ENCODE measurements around the gene PIGZ.

PIGZ gene

DNA sequence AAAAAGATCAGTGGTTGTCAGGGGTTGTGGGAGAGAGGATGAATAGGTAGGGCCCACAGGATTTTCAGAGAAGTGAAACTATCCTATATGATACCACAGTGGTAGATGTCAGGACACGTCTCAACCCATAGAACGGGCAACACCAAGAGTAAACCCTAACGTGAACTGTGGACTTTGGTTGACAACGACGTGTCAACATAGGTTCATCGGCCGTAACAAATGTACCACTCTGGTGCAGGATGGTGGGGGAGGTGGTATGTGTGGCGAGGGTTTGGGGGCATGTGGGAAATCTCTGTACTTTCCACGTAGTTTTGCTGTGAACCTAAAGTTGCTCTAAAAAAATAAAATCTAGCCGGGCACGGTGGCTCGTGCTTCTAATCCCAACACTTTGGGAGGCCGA is 13.0 kb upstream of the PIGZ start:
- DNase-seq (ENCODE audit: low spot score): no peak

- DNase-seq (ENCODE audit: low spot score): no peak
Measured at GRCh38 chr3:196979545-196979944, 10.9 kb upstream of the PIGZ start.

GRCh38 chr3:196976941-196977340 is 8.3 kb upstream of the PIGZ start:
- no peak for DNase-seq (ENCODE audit: low spot score)

- no peak for DNase-seq (ENCODE audit: low spot score)
Measured at GRCh38 chr3:196975349-196975748, 6.7 kb upstream of the PIGZ start.

GRCh38 chr3:196974661-196975060 is 6.0 kb upstream of the PIGZ start:
- no peak for DNase-seq (ENCODE audit: low spot score)

DNA sequence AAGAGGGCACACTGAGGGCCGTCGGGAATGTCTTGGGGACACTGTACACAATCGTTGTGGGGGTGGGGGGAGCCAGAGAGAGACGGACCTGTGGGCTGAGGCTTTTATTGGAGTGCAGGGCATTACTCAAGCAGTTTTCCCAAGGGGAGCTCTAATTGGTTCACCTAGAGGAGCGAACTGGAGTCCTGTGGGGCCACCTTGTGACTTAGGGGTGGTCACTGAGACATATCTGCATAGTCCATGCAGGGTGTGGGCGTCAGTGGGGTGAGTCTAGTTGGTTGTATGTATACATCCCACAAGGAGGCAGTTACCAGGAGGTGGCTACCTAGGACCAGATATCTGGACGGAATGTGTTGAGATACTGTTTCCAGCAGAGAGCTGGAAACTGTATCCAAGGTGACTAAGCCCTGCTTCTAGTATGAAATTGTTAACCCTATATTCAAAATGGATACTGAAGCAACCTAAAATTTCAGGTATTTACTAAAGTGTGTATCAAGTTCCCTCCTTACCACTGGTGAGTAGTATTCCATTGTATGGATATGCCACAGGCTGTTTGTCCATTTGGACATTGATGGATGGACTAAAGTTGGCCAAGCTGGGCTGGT is 2.6 kb upstream of the PIGZ start:
- DNase-seq (ENCODE audit: low spot score): no peak

DNA sequence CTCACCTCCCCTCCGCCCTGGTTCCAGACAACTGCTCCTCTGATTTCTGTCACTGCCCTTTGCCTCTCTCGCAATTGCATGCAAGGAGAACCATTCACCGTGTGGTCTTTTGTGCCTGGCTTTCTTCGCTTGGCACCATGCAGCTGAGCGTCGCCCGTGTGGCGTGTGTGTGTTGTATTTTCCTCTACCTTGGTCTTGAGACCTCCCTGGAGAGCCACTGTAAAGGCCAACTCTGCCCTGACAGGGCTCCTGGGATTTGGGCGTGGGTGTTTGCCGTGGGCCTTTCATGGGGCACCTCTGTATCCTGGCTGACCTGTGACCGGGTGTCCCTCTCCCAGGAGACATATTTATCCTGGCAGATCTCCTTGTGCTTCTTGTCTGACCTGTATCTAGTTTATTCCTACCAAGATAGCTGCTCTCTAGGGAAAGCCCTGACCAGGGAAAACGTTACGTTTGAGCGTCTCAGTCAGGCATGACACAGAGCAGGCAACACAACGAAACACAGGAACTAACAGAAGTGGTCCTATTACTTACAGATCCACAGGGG is 2.0 kb upstream of the PIGZ start:
- no peak for DNase-seq (ENCODE audit: low spot score)

DNA sequence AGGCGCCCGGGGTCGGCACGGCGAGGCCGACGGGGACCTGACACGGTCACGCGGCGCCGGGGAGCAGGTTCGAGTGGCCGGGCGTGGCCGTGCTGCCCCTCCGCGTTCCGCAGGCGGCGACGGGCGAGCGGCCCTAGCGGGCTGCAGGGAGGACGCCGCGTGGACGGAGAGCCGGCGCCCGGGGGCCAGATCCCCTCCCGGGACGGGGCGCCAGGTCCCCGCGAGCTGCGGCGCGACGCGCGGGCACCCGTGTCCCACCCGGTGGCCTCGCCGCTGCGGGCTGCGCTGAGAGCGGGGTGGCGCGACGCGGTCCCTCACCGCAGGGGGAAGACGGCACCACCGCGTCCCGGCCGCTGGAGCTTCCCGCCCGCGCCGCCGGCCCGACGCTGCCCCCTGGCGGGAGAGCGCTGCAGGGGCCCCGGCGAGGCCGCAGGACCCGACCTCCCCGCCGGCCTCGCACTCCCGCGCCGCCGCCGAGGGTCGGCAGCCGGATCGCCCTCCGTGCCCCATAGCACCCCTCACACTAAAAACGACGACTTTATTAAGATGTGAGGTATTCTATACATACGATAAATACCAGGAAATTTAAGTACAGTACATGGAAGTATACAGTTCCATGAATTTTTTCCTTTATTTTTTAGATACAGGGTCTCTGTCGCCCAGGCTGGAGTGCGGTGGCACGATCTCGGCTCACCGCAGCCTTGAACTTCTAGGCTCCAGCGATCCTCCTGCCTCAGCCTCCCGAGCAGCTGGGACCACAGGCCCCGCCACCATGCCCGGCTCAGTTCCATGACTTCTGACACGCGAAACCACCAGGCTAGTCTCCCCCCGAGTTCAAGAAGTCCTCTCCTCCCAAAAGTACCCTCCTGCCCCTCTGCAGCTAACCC is 1.3 kb upstream of the PIGZ start:
- peak; percentile 83 for DNase-seq (ENCODE audit: low spot score)

GRCh38 chr3:196969134-196969659 is 564 bp upstream of the PIGZ start:
- DNase-seq (ENCODE audit: low spot score): no peak

DNA sequence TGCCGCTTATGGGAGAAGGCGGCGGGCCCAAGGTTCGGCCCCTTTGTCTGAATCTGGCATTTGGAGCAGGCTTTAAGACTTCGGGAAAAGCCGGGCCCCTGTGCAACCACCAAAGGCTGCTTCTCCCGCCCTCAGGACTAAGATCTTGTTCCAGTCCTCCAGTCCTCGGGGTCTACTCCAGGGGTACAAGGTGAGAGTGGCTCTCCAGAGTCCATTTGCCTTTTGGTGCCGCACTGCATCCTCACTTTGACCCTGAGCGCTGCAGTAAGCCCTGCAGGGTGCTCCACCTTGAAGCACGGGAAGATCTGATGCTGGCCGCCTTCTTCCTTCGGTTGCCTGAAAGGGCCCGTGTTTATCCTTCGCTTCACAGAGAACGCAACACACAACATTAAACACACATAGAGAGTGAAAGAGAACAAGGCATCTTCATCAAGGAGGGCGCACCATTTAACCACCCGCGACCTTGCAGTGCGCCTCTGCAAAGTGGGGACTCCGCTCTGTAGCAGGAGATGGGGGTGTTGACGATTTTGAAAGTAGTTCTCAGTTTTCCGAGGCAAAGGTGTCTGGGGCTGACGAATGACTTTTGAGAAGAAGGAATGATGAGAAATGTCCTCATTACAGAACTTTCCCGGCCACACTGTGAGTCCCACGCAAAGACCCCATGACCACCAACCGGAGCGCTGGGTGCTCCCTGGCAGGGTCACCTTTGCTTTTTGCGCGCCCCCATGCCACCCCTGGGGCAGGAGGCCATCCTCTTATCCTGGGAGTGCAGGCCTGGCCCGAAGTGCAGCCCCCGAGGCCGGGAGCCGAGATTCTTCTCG is 1.0 kb downstream of the PIGZ start:
- no peak for DNase-seq (ENCODE audit: low spot score)

GRCh38 chr3:196966526-196967401 is 1.9 kb downstream of the PIGZ start:
- no peak for DNase-seq (ENCODE audit: low spot score)

DNA sequence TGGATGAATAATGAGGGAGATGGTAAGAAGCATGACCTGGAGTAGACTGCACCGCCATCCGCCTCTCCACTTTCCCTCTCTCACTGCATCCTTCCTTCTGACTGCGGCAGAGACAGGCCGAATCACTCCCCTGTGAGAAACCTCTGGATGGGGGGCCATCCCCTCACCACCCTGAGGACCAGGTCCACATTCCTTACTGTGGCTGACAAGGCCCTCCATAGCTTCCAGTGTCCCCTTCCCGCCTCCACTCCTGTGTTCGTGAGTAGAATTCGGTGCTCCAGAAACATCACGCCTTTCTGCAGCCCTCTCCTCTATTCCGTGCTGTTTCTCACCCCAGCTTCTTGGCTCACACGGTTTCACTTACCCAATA is 2.8 kb downstream of the PIGZ start:
- no peak for DNase-seq (ENCODE audit: low spot score)

- no peak for DNase-seq (ENCODE audit: low spot score)
Measured at GRCh38 chr3:196965112-196965803, 3.4 kb downstream of the PIGZ start.

DNA sequence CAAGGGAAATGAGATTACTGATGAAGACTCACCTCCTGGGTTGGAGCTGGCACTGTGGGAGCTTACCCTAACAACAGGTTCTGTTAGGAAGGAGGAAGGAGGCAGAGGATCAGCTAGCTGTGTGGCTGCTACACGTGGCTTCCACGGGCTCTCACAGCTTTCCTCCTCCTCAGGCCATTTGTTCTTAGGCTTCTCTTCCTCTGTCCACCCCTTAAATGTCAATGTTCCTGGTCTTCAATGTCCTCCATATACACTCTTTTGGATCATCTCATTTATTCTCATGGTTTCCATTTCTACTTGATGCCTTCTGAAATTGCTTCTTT is 5.0 kb downstream of the PIGZ start:
- no peak for DNase-seq (ENCODE audit: low spot score)

GRCh38 chr3:196962930-196963630 is 5.6 kb downstream of the PIGZ start:
- no peak for DNase-seq (ENCODE audit: low spot score)

GRCh38 chr3:196962108-196962929 is 6.3 kb downstream of the PIGZ start:
- DNase-seq (ENCODE audit: low spot score): no peak

GRCh38 chr3:196954832-196955231 is 13.8 kb downstream of the PIGZ start:
- no peak for DNase-seq (ENCODE audit: low spot score)

DNA sequence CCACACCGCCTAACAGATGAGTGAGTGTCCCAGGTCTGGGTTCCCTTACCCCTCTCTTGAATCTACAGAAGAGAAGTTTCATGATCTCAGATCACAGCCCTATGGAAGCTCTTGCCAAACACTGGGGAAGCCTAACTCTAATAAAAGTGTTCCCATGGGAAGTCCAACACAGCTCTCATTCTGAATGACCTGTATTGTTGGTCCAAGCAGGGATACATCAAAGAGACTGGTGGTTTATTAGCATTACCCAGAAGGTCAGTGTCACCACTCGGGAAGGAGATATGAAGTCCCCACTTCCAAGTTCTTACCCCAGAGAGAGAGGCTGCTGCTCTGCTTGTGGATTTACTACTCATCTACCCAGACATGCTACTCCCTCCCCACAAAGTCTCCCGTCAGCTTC is 17.3 kb downstream of the PIGZ start:
- DNase-seq (ENCODE audit: low spot score): no peak

DNA sequence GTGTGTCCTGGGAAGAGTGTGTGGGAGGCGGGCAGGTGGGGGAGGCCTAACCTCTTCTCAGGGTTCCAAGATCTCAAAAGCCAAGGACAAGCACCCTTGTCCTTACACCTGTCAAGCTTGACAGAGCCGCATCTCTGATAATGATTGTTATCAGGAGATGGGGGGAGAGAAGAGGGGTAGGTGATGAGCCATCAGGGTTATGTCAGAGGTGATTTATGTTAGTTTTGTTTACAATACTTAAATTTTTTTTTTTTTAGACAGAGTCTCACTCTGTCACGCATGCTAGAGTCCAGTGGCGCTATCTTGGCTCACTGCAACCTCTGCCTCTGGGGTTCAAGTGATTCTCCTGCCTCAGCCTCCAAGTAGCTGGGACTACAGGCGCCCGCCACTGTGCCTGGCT is 18.9 kb downstream of the PIGZ start:
- no peak for DNase-seq (ENCODE audit: low spot score)

- DNase-seq (ENCODE audit: low spot score): no peak
Measured at GRCh38 chr3:196949285-196949619, 19.4 kb downstream of the PIGZ start.
